ENCODE results near the gene MRPL21. TPM values are rescaled to one million over a fixed set of nuclear protein-coding genes. Genes with fewer than 3 reads are reported as not detected.
A peak's percentile ranks its signal among the peaks of the same experiment; 100 is the strongest.
"Not testable (repeated sequence)": the region's sequence is repeated elsewhere in the genome, so short reads cannot be mapped to it uniquely, and the experiment has no call there.

The MRPL21 gene
- total RNA-seq, 2 donors from 2014 or later: 41.1 to 76.9 TPM

DNA sequence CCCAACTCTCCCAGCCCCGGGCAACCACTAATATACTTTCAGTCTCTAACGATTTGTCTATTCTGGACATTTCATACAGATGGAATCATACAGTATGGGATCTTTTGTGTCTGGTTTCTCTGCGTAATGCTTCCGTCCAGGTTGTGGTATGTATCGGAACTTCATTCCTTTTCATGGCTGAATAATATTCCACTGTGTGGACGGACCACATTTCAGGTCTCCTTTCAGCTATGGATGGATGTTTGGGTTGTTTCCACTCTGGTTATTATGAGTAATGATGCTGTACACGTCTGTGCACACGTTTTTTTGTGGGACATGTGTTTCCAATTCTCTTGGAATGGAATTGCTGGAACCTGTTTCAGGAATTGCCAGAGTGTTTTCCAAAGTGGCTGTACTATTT is 44.5 kb downstream of the MRPL21 start:
- Histone ChIP-seq H3K4me3 (no peak overlapping the region), H3K27me3 (replicated peaks; ENCODE audit: insufficient read depth) (no peaks in the 10 kb centered on the region), H3K36me3 (no peaks in the 10 kb centered on the region), H3K4me1 (replicated peaks) (no peaks in the 10 kb centered on the region), H3K9me3 (no peaks in the 10 kb centered on the region), H3K27ac (no peak overlapping the region)
- WGBS: 85% methylated on average over 8 of the region's 8 CpGs
- TF ChIP-seq, protein P1, sequence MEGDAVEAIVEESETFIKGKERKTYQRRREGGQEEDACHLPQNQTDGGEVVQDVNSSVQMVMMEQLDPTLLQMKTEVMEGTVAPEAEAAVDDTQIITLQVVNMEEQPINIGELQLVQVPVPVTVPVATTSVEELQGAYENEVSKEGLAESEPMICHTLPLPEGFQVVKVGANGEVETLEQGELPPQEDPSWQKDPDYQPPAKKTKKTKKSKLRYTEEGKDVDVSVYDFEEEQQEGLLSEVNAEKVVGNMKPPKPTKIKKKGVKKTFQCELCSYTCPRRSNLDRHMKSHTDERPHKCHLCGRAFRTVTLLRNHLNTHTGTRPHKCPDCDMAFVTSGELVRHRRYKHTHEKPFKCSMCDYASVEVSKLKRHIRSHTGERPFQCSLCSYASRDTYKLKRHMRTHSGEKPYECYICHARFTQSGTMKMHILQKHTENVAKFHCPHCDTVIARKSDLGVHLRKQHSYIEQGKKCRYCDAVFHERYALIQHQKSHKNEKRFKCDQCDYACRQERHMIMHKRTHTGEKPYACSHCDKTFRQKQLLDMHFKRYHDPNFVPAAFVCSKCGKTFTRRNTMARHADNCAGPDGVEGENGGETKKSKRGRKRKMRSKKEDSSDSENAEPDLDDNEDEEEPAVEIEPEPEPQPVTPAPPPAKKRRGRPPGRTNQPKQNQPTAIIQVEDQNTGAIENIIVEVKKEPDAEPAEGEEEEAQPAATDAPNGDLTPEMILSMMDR (IDR thresholded peaks at IDR 0.05): no peak
- no peak for TF ChIP-seq POLR2AphosphoS5 (IDR thresholded peaks at IDR 0.05)
- no peak for TF ChIP-seq POLR2A (IDR thresholded peaks at IDR 0.05)
- intact Hi-C loops (cut with DNase I): no loop called here
- no peak for DNase-seq (ENCODE audit: low spot score)

DNA sequence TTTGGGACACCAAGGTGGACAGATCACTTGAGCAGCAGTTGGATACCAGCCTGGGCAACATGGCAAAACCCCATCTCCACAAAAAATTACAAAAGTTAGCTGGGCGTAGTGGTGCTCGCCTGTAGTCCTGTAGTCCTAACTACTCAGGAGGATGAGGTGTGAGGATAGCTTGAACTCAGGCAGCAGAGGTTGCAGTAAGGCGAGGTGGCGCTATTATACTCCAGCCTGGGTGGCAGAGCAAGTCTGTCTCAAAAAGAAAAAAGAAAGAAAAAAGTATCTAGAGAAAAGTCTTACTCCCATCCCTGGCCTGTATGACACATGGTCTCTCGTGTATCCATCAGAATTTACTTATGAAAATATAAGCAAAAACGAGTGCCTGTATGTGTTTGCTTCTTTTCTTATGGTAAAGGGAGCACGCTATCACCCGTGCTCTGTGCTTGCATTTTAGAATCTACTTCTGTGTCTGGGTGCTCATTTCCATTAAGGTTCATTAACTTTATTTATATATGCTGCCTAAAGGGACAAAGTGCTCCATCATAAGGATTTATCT is 46.5 kb downstream of the MRPL21 start:
- DNase-seq (ENCODE audit: low spot score): no peak
- H3K36me3 ChIP-seq: no peaks in the 10 kb centered on the region
- H3K4me3 ChIP-seq: no peak overlapping the region
- H3K4me1 ChIP-seq (replicated peaks): no peaks in the 10 kb centered on the region
- no peaks in the 10 kb centered on the region for H3K9me3 ChIP-seq
- TF ChIP-seq, protein P1 (IDR thresholded peaks at IDR 0.05): no peak
- TF ChIP-seq POLR2A (IDR thresholded peaks at IDR 0.05) (no peak), POLR2AphosphoS5 (IDR thresholded peaks at IDR 0.05) (no peak)
- no peaks in the 10 kb centered on the region for H3K27me3 ChIP-seq (replicated peaks; ENCODE audit: insufficient read depth)
- WGBS: 90% methylated on average over 8 of the region's 8 CpGs
- intact Hi-C loops (cut with DNase I): no loop called here
- no peak overlapping the region for H3K27ac ChIP-seq

DNA sequence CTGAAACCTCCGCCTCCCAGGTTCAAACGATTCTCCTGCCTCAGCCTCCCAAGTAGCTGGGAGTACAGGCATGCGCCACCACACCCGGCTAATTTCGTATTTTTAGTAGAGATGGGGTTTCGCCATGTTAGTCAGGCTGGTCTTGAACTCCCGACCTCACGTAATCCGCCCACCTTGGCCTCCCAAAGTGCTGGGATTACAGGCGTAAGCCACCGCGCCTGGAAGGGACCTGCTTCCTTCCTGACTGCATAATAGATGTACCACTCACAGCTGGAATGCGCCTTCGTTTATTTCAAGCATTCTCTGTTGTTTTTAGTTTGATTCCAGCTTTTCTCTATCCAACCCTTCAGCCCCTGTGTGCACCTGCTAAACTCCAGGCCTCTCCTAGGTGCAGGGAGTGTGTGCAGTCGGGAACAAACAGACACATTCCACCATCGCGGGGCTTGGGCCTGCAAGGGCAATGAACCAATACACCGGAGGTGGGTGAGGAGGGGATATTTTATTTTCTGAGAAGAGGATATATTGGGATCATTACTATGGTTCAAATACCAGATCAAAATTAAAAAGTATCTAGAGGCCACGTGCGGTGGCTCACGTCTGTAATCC is 47.1 kb downstream of the MRPL21 start:
- WGBS: 92% methylated on average over 21 of the region's 21 CpGs
- H3K4me3 ChIP-seq; H3K27ac ChIP-seq; DNase-seq (ENCODE audit: low spot score); H3K36me3 ChIP-seq; H3K4me1 ChIP-seq (replicated peaks); intact Hi-C loops (cut with DNase I); H3K9me3 ChIP-seq; H3K27me3 ChIP-seq (replicated peaks; ENCODE audit: insufficient read depth): not testable (repeated sequence)

DNA sequence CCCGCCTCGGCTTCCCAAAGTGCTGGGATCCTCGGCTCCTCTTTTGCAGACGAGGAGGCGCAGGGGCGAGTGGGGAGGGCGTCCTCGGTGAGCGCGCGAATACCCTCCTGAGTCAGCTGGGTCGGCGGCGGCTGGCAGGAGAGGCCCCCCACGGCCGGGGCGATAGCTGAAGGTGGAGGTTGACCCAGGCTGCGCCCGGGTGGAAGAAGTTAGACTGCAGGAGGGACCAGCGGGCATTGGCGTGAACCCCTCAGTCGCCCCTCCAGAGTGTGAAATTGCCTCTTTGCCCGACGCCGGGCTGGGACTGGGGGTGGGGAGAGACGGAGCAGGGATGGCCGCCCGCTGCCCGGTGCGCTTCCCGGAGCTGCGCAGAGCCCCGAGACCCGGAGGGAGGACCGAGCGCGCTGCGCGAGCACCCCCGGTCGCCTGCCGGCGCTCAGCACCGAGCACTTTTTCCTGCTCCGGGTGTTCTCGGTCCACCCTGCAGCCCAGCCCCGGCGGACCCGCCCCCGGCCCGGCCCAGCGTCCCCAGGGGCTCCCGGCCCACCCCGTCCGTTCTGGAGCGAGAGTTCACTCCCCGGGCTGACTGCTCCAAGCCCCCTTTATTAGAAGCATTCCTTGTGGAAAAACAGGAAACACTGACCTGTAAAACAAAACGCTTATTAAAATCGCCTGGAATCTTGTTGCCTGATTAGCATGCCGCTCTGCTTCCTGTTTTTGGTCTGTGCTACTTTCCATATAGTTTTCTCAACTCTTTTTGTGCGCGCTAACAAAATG is 48.2 kb downstream of the MRPL21 start:
- Histone ChIP-seq H3K9me3 (no peaks in the 10 kb centered on the region), H3K4me1 (replicated peaks) (no peaks in the 10 kb centered on the region), H3K36me3 (no peaks in the 10 kb centered on the region), H3K4me3 (peak overlapping the region; percentile 34 to 41), H3K27me3 (replicated peaks; ENCODE audit: insufficient read depth) (no peaks in the 10 kb centered on the region), H3K27ac (peak overlapping the region; percentile 58 to 69)
- WGBS: 6% methylated on average over 47 of the region's 62 CpGs
- TF ChIP-seq POLR2A (IDR thresholded peaks at IDR 0.05) (no peak), POLR2AphosphoS5 (IDR thresholded peaks at IDR 0.05) (no peak)
- TF ChIP-seq, protein P1 (IDR thresholded peaks at IDR 0.05): peak in 1 of 4 experiments; percentile 36
- intact Hi-C loops (cut with DNase I): no loop called here
- peak; percentile 35 for DNase-seq (ENCODE audit: low spot score)

DNA sequence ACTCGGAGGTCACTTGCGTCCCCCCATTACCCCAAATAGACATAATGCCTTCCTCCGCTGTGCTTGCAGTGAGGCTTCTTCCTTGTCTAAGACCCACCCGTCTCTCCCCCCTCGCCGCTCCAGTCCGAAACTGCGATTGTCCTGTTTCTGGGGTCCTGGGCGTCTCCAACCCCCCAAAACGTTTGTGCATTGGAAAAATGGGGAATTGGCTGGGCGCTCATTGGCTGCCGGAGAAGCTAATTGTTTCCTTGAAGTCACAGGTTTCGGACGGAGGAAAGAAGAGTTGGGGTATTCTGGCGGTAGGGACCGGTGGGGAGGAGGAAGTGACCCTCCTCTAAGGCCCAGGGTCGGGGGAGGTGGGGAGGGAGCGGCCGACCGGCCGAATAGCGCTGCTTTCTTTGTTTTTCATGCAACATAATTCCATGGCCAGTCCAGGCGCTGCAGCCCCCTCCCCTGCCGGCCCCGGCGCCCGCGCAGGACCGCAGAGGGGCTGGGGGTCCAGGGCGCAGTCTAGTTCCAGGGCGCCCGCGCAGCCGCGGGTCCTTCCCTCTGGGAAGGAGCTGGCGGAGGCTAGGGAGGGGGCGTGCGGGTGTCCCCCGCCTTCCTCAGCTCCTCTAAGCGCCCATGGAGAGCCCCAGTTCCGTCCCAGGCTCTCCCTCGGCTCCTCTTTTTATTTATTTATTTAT is 49.2 kb downstream of the MRPL21 start:
- no peak for DNase-seq (ENCODE audit: low spot score)
- TF ChIP-seq POLR2AphosphoS5 (IDR thresholded peaks at IDR 0.05) (no peak), POLR2A (IDR thresholded peaks at IDR 0.05) (no peak)
- TF ChIP-seq, protein P1 (IDR thresholded peaks at IDR 0.05): no peak
- Histone ChIP-seq H3K4me1 (replicated peaks) (no peaks in the 10 kb centered on the region), H3K4me3 (peak overlapping the region in 1 of 2 donors; percentile 41), H3K27ac (no peak overlapping the region), H3K36me3 (no peaks in the 10 kb centered on the region), H3K9me3 (no peaks in the 10 kb centered on the region), H3K27me3 (replicated peaks; ENCODE audit: insufficient read depth) (no peaks in the 10 kb centered on the region)
- intact Hi-C loops (cut with DNase I): no loop called here
- 18% methylated on average over 42 of the region's 42 CpGs for WGBS

Measured in prostate gland (tissue), 2 donors.